Lower lobe of right lung (tissue), 2 donors: ENCODE data around the gene TNNI3. TPM values are rescaled to one million over a fixed set of nuclear protein-coding genes. Genes with fewer than 3 reads are reported as not detected.
"Not testable (repeated sequence)": the region's sequence is repeated elsewhere in the genome, so short reads cannot be mapped to it uniquely, and the experiment has no call there.

ENCODE experiments used
- ATAC-seq, 2 donors: fragments of 200-7000 bp; cut with Tn5 transposase; one replicate each; pipeline ENCODE4 v1.9.1; 2020 to 2022; ENCODE audit warnings: mild to moderate bottlenecking in 2 of 2, moderate library complexity in 2 of 2
- DNase-seq: peaks from one replicate; pipeline ENCODE4 v3.0.0-alpha.2; 2020
- H3K27ac ChIP-seq: fragments of 200-600 bp; one replicate; pipeline ENCODE4 v1.8.0; 2022
- H3K27me3 ChIP-seq: fragments of 200-600 bp; one replicate; pipeline ENCODE4 v1.8.0; 2022; ENCODE audit warnings: low read depth
- H3K36me3 ChIP-seq: fragments of 200-600 bp; one replicate; pipeline ENCODE4 v1.8.0; 2022; ENCODE audit warnings: mild to moderate bottlenecking
- H3K4me1 ChIP-seq: fragments of 200-600 bp; one replicate; pipeline ENCODE4 v1.8.0; 2022
- H3K4me3 ChIP-seq: fragments of 200-600 bp; one replicate; pipeline ENCODE4 v1.8.0; 2022; ENCODE audit warnings: mild to moderate bottlenecking
- H3K9me3 ChIP-seq: fragments of 200-600 bp; one replicate; pipeline ENCODE4 v1.8.0; 2022
- CTCF ChIP-seq: fragments of 200-600 bp; IDR thresholded peaks from one replicate; pipeline ENCODE4 v1.8.0; 2022; ENCODE audit warnings: antibody characterized with exemption, mild to moderate bottlenecking
- intact Hi-C: fragments of 100-400 bp; cut with DNase I; formaldehyde crosslinking; loops from one replicate; pipeline ENCODE4 v1.11.0; 2022
- microRNA-seq: library from miRNA; unstranded; fragments of <30 nt; microRNA quantifications from one replicate; pipeline ENCODE4 v1.2.0, GENCODE V29; 2020; ENCODE audit warnings: borderline number of aligned reads
- total RNA-seq: library from RNA; stranded (reverse); fragmentation: NEBNext Ultra II Directional; extraction: Animal tissue kit (Norgen Biotek cat#: 25700); gene quantifications from one replicate; pipeline ENCODE4 v1.2.1, GENCODE V29; 2021
- donor health status: DM: no; HTN: yes; CAD: no; lungs with severe emphysema.

TNNI3 gene
- total RNA-seq, 1 donor from 2014 or later = 2.3 TPM

DNA sequence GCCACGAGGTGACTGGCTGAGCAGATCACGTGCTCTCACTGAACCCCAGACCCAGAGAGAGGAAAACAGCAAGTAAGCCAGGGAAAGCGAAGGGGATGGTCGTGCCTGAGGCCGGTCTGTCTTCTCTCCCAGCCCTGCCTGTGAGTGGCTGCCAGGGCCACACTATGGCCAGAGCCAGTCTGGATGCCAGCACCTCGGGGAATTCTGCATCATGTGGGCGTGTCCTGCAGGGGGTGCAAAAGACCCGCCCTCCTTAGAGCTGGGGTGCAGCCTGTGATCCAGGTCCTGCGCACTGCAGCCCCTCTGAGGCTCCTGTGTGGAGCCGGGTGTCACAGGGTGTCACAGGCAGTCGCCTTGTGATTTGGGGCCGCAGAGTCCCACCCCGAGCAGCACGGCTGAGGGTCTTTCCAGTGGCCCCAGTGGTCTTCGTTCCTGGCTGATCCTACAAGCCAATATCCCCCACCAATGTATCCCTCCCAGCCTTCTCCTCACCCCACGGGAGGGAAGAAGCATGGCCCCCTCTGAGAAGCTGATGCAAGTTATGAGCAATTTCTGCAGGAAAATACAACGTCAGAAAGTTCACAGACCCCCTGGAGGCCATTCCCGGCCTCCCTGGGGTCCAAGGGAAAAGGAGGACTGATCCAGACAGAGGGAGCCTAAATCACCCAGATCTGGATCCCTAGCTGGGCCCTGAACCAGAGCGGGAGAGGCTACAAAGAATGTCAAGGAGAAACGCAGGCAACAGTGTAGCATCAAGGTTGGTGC is 47.8 kb downstream of the TNNI3 start:
- Histone ChIP-seq H3K4me3 (no peak overlapping the region), H3K27me3 (no peaks in the 10 kb centered on the region), H3K36me3 (peaks cover 32% of the 10 kb centered on the region), H3K27ac (no peak overlapping the region), H3K9me3 (no peaks in the 10 kb centered on the region), H3K4me1 (peaks cover 22% of the 10 kb centered on the region)
- ATAC-seq (no peak), DNase-seq (no peak)
- intact Hi-C loops = no loop called here
- no peak for TF ChIP-seq CTCF

DNA sequence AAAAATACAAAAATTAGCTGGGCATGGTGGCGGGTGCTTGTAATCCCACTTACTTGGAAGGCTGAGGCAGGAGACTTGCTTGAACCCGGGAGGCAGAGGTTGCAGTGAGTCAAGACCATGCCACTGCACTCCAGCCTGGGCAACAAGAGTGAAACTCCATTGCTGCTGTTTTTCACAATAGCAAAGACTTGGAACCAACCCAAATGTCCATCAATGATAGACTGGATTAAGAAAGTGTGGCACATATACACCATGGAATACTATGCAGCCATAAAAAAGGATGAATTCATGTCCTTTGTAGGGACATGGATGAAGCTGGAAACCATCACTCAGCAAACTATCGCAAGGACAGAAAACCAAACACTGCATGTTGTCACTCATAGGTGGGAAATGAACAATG is 50.3 kb downstream of the TNNI3 start:
- H3K4me1 ChIP-seq, H3K27me3 ChIP-seq, H3K4me3 ChIP-seq, ATAC-seq, intact Hi-C loops, H3K27ac ChIP-seq, H3K9me3 ChIP-seq, DNase-seq: not testable (repeated sequence)
- H3K36me3 ChIP-seq = peaks cover 42% of the 10 kb centered on the region

GRCh38 chr19:55106591-55106990 is 50.9 kb downstream of the TNNI3 start:
- no peak overlapping the region for H3K27ac ChIP-seq
- peaks cover 5% of the 10 kb centered on the region for H3K9me3 ChIP-seq
- no peaks in the 10 kb centered on the region for H3K4me1 ChIP-seq
- H3K4me3 ChIP-seq = no peak overlapping the region
- peaks cover 45% of the 10 kb centered on the region for H3K36me3 ChIP-seq
- no peak for ATAC-seq
- no peaks in the 10 kb centered on the region for H3K27me3 ChIP-seq
- intact Hi-C loops = no loop called here
- TF ChIP-seq CTCF = no peak
- DNase-seq = no peak

- Histone ChIP-seq H3K4me1 (no peaks in the 10 kb centered on the region), H3K27ac (no peak overlapping the region), H3K9me3 (peaks cover 5% of the 10 kb centered on the region), H3K36me3 (peaks cover 54% of the 10 kb centered on the region), H3K27me3 (no peaks in the 10 kb centered on the region), H3K4me3 (no peak overlapping the region)
- DNase-seq (no peak), ATAC-seq (no peak)
- no peak for TF ChIP-seq CTCF
- intact Hi-C loops = no loop called here
Measured at GRCh38 chr19:55105237-55105636, 52.3 kb downstream of the TNNI3 start.

GRCh38 chr19:55103190-55103589 is 54.3 kb downstream of the TNNI3 start:
- no peaks in the 10 kb centered on the region for H3K27me3 ChIP-seq
- DNase-seq = no peak
- H3K36me3 ChIP-seq = peaks cover 58% of the 10 kb centered on the region
- TF ChIP-seq CTCF = no peak
- H3K27ac ChIP-seq = no peak overlapping the region
- intact Hi-C loops = no loop called here
- ATAC-seq = no peak
- peaks cover 7% of the 10 kb centered on the region for H3K4me1 ChIP-seq
- H3K9me3 ChIP-seq = peaks cover 5% of the 10 kb centered on the region
- no peak overlapping the region for H3K4me3 ChIP-seq

Small RNA genes within 50 kb of the gene (microRNA-seq; reads per million reads assigned to microRNA genes)
- not detected for gene MIR7975

Other genes with a start within 250 kb of the TNNI3 start
- gene NLRP7, start 210.2 kb downstream of the TNNI3 start, total RNA-seq = 0.15 TPM
- gene NLRP2, start 191.4 kb downstream of the TNNI3 start, total RNA-seq = 22.7 TPM
- 0.95 TPM for gene GP6, start 119.5 kb downstream of the TNNI3 start, total RNA-seq
- 26.0 TPM for gene RDH13, start 94.6 kb downstream of the TNNI3 start, total RNA-seq
- gene EPS8L1, start 81.9 kb downstream of the TNNI3 start, total RNA-seq = 28.1 TPM
- gene PPP1R12C, start 40.1 kb downstream of the TNNI3 start, total RNA-seq = 103 TPM
- not detected for gene TNNT1, start 8.5 kb downstream of the TNNI3 start, total RNA-seq
- 12.8 TPM for gene DNAAF3, start 8.9 kb upstream of the TNNI3 start, total RNA-seq
- gene SYT5, start 22.6 kb upstream of the TNNI3 start, total RNA-seq = not detected
- 0.30 TPM for gene PTPRH, start 51.8 kb upstream of the TNNI3 start, total RNA-seq
- 4.8 TPM for gene TMEM86B, start 71.0 kb upstream of the TNNI3 start, total RNA-seq
- 69.1 TPM for gene PPP6R1, start 101.3 kb upstream of the TNNI3 start, total RNA-seq
- 23.9 TPM for gene HSPBP1, start 122.4 kb upstream of the TNNI3 start, total RNA-seq
- gene BRSK1, start 126.3 kb upstream of the TNNI3 start, total RNA-seq = 1.0 TPM
- gene TMEM150B, start 167.6 kb upstream of the TNNI3 start, total RNA-seq = 45.5 TPM
- gene KMT5C, start 182.1 kb upstream of the TNNI3 start, total RNA-seq = 14.7 TPM
- gene COX6B2, start 197.0 kb upstream of the TNNI3 start, total RNA-seq = not detected
- gene GARIN5B, start 205.5 kb upstream of the TNNI3 start, total RNA-seq = not detected
- gene IL11, start 212.7 kb upstream of the TNNI3 start, total RNA-seq = not detected
- gene TMEM190, start 219.1 kb upstream of the TNNI3 start, total RNA-seq = 16.2 TPM
- gene TMEM238, start 226.6 kb upstream of the TNNI3 start, total RNA-seq = 16.4 TPM
- gene RPL28, start 228.2 kb upstream of the TNNI3 start, total RNA-seq = 1,501 TPM